GM18868 (cell line): ENCODE measurements around the gene ANKS1A.
"Not testable (repeated sequence)": the region's sequence is repeated elsewhere in the genome, so short reads cannot be mapped to it uniquely, and the experiment has no call there.

Source experiments
- ATAC-seq: cut with Tn5 transposase; IDR thresholded peaks from one replicate; pipeline ENCODE4 v1.9.1; 2021; ENCODE audit warnings: mild to moderate bottlenecking, moderate library complexity; ENCODE audit not compliant: unreplicated experiment

Gene ANKS1A

DNA sequence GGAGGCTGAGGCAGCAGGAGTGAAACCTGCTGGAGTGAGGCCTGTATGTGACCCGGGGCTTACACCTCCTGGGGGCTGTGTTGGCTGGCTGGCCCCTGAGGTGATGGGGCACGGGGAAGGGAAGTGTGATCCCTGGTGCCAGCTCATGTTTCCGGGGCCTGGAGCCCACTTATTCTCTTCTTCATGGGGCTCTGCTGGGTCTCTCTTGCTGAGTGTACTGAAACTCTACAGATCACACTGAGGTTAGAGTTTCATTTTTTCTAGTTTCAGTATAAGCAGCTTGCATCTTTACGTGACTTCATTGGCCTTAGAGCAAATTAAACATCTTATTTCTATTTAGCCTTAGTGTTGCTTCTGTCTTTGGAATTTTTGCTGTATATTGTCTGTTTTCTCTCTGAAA, 96.2 kb downstream of the ANKS1A start:
- no peak for ATAC-seq

GRCh38 chr6:34986845-34987246, 97.8 kb downstream of the ANKS1A start:
- no peak for ATAC-seq

DNA sequence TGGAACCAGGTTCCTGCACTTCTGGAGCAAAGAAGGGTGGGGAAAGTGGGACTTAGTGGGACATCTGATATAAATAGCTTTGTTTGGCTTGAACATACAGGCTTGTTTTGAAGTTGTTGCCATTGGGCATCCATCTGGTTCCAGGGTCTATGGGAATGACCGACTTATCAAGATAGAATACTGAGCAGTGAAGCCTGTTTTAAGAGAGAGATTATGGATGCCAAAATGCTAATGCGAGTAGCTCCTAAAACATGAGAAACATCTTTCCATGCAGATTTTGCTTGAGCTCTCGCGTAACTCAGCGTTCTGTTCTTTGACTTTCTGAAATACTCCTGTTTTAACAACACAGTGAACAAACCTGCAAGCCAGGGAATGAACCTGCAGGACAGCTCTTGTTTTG, 98.5 kb downstream of the ANKS1A start:
- ATAC-seq = no peak

DNA sequence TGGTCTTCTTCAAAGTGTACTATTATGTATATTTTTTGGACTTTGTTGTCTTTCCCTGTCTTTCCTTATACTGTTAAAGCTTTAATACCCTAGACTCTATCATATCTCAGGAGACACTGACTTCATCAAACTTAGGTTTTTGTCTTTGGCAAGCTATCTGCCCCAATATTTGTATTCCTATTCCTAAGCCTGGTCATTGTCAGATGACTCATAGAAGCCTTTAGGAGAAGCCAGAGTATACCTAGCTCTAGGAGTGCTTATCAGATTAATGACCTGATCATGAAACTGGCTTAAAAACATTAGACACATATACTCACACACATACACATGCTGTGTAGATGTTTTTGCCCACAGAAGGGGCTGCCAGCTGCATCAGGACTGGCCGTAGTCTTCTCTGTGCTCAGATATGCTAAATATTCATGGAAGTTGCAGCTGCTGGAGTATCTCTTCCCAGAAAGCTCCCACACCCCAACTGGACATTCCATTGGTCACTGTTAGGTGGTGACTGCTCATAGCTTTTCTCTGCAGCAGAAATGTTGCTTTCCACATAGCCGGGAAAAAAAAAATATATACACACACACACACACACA, 102.0 kb downstream of the ANKS1A start:
- ATAC-seq = no peak

GRCh38 chr6:34992376-34992775, 103.3 kb downstream of the ANKS1A start:
- ATAC-seq = no peak

DNA sequence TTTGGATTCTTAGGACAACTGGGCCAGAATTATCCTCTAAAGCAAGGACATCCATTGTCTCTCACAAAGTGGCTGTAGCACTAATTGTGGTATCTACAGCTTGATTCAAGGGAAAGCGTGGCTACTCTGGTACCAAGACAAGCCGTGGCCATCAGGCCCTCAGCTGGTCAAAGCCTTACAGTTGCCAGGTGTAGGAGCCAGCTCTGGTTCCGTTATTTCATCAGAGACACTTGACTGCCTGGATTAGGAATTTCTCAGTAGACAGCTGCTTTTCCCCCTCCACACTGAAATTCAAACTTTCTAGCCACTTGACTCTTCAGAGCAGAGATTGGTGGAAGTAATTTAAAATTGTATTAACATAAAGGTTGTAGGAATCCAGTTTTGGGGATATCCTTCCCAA, 104.2 kb downstream of the ANKS1A start:
- no peak for ATAC-seq

GRCh38 chr6:34994693-34995092, 105.6 kb downstream of the ANKS1A start:
- no peak for ATAC-seq

- not testable (repeated sequence) for ATAC-seq
Observed at GRCh38 chr6:34998417-34998816, 109.4 kb downstream of the ANKS1A start.

- ATAC-seq = not testable (repeated sequence)
Observed at GRCh38 chr6:34999153-34999552, 110.1 kb downstream of the ANKS1A start.

DNA sequence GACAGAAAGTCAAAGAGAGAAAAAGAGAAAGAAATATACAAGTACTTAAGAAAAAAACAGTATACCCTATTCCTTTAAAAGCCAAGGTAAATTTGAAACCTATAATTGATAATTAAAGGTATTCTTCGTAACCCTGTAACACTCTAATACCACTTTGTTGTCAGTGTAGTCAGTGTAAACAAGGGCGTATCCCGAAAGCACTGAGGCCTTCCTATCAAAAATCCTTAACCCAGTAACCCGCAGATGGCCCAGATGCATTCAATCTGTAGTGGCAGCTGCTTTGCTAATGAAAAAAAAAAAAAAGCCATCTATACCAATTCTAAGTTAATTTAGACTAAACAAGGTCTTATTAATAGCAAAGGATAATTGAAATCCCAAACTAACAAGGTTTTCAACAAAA, 110.9 kb downstream of the ANKS1A start:
- not testable (repeated sequence) for ATAC-seq

- ATAC-seq = not testable (repeated sequence)
Observed at GRCh38 chr6:35001349-35001748, 112.3 kb downstream of the ANKS1A start.

GRCh38 chr6:35003886-35004530, 115.0 kb downstream of the ANKS1A start:
- ATAC-seq = not testable (repeated sequence)

- no peak for ATAC-seq
Observed at GRCh38 chr6:35007016-35007415, 118.0 kb downstream of the ANKS1A start.

DNA sequence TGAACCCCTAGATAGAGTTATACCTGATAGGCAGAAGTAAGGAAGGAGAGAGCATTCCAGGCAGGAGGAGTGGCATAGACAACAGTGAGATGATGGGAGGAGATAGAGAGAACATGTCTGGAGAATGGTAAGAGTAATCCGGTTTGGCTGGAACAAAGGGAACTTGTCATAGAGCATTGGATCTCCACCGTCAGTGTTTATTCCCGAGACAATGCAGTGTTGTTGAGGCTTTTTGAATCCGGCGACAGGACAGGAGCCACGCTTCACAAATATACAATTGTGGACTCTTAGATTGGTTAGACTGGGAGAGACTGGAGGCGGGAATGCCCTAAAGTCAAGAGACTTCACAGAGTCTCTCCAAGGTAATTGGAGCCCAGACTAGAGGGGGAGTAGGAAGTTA, 119.8 kb downstream of the ANKS1A start:
- ATAC-seq = no peak

GRCh38 chr6:35011096-35012041, 122.3 kb downstream of the ANKS1A start:
- peak; percentile 78 for ATAC-seq

DNA sequence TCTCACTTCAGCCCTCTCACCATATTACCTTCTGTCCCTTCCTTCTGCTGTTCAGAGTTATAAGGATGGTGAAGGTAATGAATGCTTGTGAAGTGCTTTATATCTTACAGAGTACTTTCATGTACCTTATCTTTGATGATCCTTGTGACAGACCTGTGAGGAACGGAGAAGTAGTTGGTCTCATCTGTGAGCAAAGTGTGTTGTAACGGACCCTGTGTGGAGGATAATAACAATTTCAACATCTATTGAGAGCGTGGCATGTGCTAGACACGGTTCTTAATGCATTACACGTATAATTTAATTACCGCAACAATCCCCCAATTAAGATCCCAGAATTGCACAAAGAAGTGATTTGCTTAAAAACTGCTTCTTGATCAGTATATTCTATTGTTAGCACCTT, 124.6 kb downstream of the ANKS1A start:
- ATAC-seq = no peak

DNA sequence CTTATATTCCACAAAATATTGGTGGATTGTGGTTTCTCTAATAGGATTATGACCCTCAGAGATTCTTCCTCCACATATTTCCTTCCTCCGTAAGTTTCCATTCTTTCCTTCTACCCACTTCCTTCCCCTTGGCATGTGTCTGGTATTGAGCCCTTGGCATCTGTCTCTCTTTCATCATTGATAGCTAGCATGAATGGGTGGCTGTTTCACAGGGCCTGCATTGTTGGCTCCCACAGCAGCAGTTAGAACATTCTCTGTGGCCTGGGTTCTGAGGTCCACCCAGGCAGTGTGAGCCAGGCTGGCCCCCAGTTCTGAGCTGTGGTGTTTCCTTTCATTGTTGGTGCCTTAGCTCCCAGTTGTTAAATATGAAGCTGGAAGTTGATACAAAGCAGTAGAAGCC, 125.3 kb downstream of the ANKS1A start:
- no peak for ATAC-seq

DNA sequence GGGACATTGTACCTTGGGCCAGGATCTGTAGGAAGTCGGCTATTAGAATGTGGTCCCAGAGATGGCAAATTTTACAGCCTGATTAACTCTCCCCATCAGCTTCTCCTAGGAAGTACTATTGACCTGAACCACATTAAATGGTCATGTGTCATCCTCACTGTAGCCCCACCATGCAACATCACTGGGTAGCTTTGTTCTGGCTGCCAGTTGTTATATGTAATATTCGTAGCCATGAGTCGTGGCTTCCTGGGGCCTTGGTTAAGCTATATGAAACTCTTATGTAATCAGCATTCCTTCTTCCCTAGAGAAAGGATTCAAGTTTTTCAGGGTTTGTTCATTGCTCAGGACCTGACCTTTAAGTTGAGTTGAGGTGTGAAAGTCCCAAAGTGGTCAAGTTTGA, 125.7 kb downstream of the ANKS1A start:
- no peak for ATAC-seq

- no peak for ATAC-seq
Observed at GRCh38 chr6:35015476-35015875, 126.4 kb downstream of the ANKS1A start.

DNA sequence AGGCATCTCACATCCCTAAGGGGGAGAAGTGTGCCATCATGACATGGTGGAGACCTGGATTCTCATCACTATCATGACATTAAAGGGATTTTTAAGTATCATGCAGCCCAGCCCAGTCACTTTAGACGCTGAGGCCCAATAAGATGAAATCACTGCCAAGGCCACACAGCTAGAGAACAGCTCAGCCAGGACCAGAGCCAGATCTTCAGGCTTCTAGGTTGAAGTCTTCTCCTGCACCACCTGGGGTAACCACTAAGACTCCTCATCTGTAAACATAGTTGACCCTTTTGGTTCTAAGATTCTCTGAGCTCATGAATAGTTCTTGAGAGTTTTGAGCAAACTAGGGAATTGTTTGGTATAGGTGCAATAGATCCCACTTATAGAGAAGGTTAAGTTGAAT, 126.9 kb downstream of the ANKS1A start:
- ATAC-seq = no peak

- no peak for ATAC-seq
Observed at GRCh38 chr6:35016502-35017321, 127.7 kb downstream of the ANKS1A start.
